Measurements from ENCODE around the gene RNF123. TPM values are rescaled to one million over a fixed set of nuclear protein-coding genes. Genes with fewer than 3 reads are reported as not detected.
"Not testable (repeated sequence)": the region's sequence is repeated elsewhere in the genome, so short reads cannot be mapped to it uniquely, and the experiment has no call there.

Gene RNF123
- total RNA-seq, 1 experiment from 2014 or later, result 71.9 TPM

- Histone ChIP-seq H3K9ac (ENCODE audit: low read length) (no peak overlapping the region), H3K27me3 (ENCODE audit: insufficient read depth, low read length) (no peaks in the 10 kb centered on the region), H4K20me1 (ENCODE audit: insufficient read depth) (no peaks in the 10 kb centered on the region), H3K9me2 (ENCODE audit: insufficient read depth) (no peaks in the 10 kb centered on the region), H3K9me3 (ENCODE audit: control insufficient read depth in 1 of 2, insufficient read depth in 1 of 2, low read depth in 1 of 2, low read length in 2 of 2) (no peaks in the 10 kb centered on the region), H3K79me2 (ENCODE audit: insufficient read depth, low read length) (peaks cover 50% of the 10 kb centered on the region), H3K27ac (ENCODE audit: low read depth, low read length) (no peak overlapping the region), H3K4me3 (replicated peaks in 1 of 2; ENCODE audit: low read depth in 1 of 2, low read length in 2 of 2) (no peak overlapping the region), H3K4me1 (ENCODE audit: control insufficient read depth in 1 of 2, insufficient read depth in 2 of 2, low read length in 2 of 2) (no peaks in the 10 kb centered on the region), H3K36me3 (ENCODE audit: control insufficient read depth in 1 of 2, insufficient read depth in 2 of 2, low read length in 2 of 2) (peaks cover 0 to 6% of the 10 kb centered on the region in 2 experiments; a peak in 2 of 4 replicates), H3K4me2 (ENCODE audit: low read length) (no peak overlapping the region), H2AFZ (ENCODE audit: low read depth, low read length, poor library complexity, severe bottlenecking) (no peak overlapping the region)
- ChIA-PET POLR2A (no interaction called here), RAD21 (ENCODE audit: low non-redundant PET in 1 of 2, low total read pairs in 2 of 2, uncharacterized antibody in 2 of 2, unreplicated experiment in 2 of 2) (no interaction called here), CTCF (no interaction called here)
- intact Hi-C loops (cut with micrococcal nuclease), result no loop called here
- ATAC-seq (no peak), DNase-seq (ENCODE audit: low read depth, low spot score) (no peak)
- no peak for TF ChIP-seq SIN3A (IDR thresholded peaks at IDR 0.05; ENCODE audit: low read depth)
- TF ChIP-seq CTCF (IDR thresholded peaks at IDR 0.05 in 2 of 3, conservative IDR thresholded peaks at IDR 0.05 in 1 of 3; ENCODE audit: borderline replicate concordance in 1 of 3, insufficient read depth in 1 of 3, low read depth in 2 of 3, low read length in 2 of 3), result no peak
- no peak for TF ChIP-seq TCF7L2 (IDR thresholded peaks at IDR 0.05; ENCODE audit: borderline replicate concordance, extremely low read depth, insufficient read depth, insufficient read length)
- no peak for TF ChIP-seq SP1 (IDR thresholded peaks at IDR 0.05; ENCODE audit: low read depth)
- TF ChIP-seq SRF (IDR thresholded peaks at IDR 0.05; ENCODE audit: low read depth), result no peak
- no peak for TF ChIP-seq EGR1 (IDR thresholded peaks at IDR 0.05; ENCODE audit: low read depth)
- TF ChIP-seq ZBTB33 (IDR thresholded peaks at IDR 0.05; ENCODE audit: extremely low read depth, insufficient replicate concordance, low read length), result no peak
- BruUV-seq (replicated peaks), result no TSS peak
These were observed 58.6 kb downstream of the RNF123 start for GRCh38 chr3:49747792-49748480.

- H3K36me3 ChIP-seq (ENCODE audit: control insufficient read depth in 1 of 2, insufficient read depth in 2 of 2, low read length in 2 of 2); BruUV-seq (replicated peaks); H3K9me2 ChIP-seq (ENCODE audit: insufficient read depth); RAD21 ChIA-PET (ENCODE audit: low non-redundant PET in 1 of 2, low total read pairs in 2 of 2, uncharacterized antibody in 2 of 2, unreplicated experiment in 2 of 2); H3K9me3 ChIP-seq (ENCODE audit: control insufficient read depth in 1 of 2, insufficient read depth in 1 of 2, low read depth in 1 of 2, low read length in 2 of 2); ATAC-seq; POLR2A ChIA-PET; H4K20me1 ChIP-seq (ENCODE audit: insufficient read depth); H3K4me2 ChIP-seq (ENCODE audit: low read length); H3K4me1 ChIP-seq (ENCODE audit: control insufficient read depth in 1 of 2, insufficient read depth in 2 of 2, low read length in 2 of 2); H3K27me3 ChIP-seq (ENCODE audit: insufficient read depth, low read length); CTCF ChIA-PET; DNase-seq (ENCODE audit: low read depth, low spot score); H3K4me3 ChIP-seq (replicated peaks in 1 of 2; ENCODE audit: low read depth in 1 of 2, low read length in 2 of 2); H3K9ac ChIP-seq (ENCODE audit: low read length); H2AFZ ChIP-seq (ENCODE audit: low read depth, low read length, poor library complexity, severe bottlenecking); intact Hi-C loops (cut with micrococcal nuclease); H3K27ac ChIP-seq (ENCODE audit: low read depth, low read length): not testable (repeated sequence)
- H3K79me2 ChIP-seq (ENCODE audit: insufficient read depth, low read length), result peaks cover 57% of the 10 kb centered on the region
These were observed 59.5 kb downstream of the RNF123 start for GRCh38 chr3:49748874-49749273.

Measured in HCT116 (cell line).